GM12878 (cell line): ENCODE data around the gene ATP10A. TPM values are rescaled to one million over a fixed set of nuclear protein-coding genes. Genes with fewer than 3 reads are reported as not detected.

Experiments
- ATAC-seq: fragments of 200-7000 bp; cut with Tn5 transposase; 3 replicates; pipeline ENCODE4 v1.9.1; 2020; ENCODE audit warnings: mild to moderate bottlenecking, moderate library complexity
- BruUV-seq: library from RNA; stranded (reverse); fragments of 400-500 nt; replicated peaks from 2 replicates; lab custom pipeline; 2021; lab: Mats Ljungman, UMichigan
- CTCF ChIA-PET: fragments of 300-600 bp; sonication (Branson Sonifier 250); formaldehyde crosslinking; extraction: SDS; loops from one replicate; lab custom pipeline; 2021; ENCODE audit warnings: inconsistent platforms; lab: Yijun Ruan, JAX
- POLR2A ChIA-PET: fragments of 350-600 bp; formaldehyde crosslinking; extraction: SDS; loops from one replicate; lab custom pipeline; 2021; ENCODE audit warnings: inconsistent platforms; lab: Charles Lee
- RAD21 ChIA-PET: fragments of 300-600 bp; sonication (Branson Sonifier 250); formaldehyde crosslinking; loops from one replicate; lab custom pipeline; 2023; ENCODE audit warnings: antibody characterized with exemption; ENCODE audit not compliant: unreplicated experiment; lab: Charles Lee
- SMC1A ChIA-PET: fragments of 300-600 bp; sonication (Branson Sonifier 250); formaldehyde crosslinking; loops from one replicate; lab custom pipeline; 2023; ENCODE audit not compliant: unreplicated experiment, uncharacterized antibody; lab: Charles Lee
- DNase-seq: peaks from one replicate; pipeline ENCODE4 v3.0.0-alpha.2; 2011; ENCODE audit warnings: low read depth, low spot score
- FAIRE-seq: peaks from 3 replicates; lab custom pipeline; 2011; peaks lifted over from hg19 to GRCh38; lab: Jason Lieb, UNC
- H2AFZ ChIP-seq: 2 replicates; pipeline ENCODE4 v1.6.0; 2011; ENCODE audit warnings: low read depth, low read length, control low read depth; ENCODE audit not compliant: control insufficient read depth
- H3K27ac ChIP-seq: 2 replicates; pipeline ENCODE4 v1.5.1; 2011; ENCODE audit warnings: control low read depth; ENCODE audit not compliant: control insufficient read depth, insufficient read depth
- H3K27me3 ChIP-seq, 2 experiments: replicated peaks in 1 of 2; 2 replicates each; pipeline versions ENCODE4 v1.6.0 to v1.6.1; 2011; ENCODE audit warnings: low read length in 1 of 2; ENCODE audit not compliant: control insufficient read depth in 2 of 2, insufficient read depth in 2 of 2
- H3K36me3 ChIP-seq, 2 experiments: 2 replicates each; pipeline ENCODE4 v1.5.1; 2011; ENCODE audit warnings: low read length in 1 of 2; ENCODE audit not compliant: control insufficient read depth in 2 of 2, insufficient read depth in 2 of 2
- H3K4me1 ChIP-seq: 2 replicates; pipeline ENCODE4 v1.6.1; 2011; ENCODE audit warnings: mild to moderate bottlenecking, low read length, moderate library complexity, mixed read lengths; ENCODE audit not compliant: control insufficient read depth, insufficient read depth
- H3K4me2 ChIP-seq: 2 replicates; pipeline ENCODE4 v1.6.0; 2011; ENCODE audit warnings: control low read depth; ENCODE audit not compliant: control insufficient read depth, insufficient read depth
- H3K4me3 ChIP-seq: fragments of 200-600 bp; sonication (generic); 2 replicates; pipeline ENCODE4 v1.5.1; 2016
- H3K79me2 ChIP-seq: 2 replicates; pipeline ENCODE4 v1.6.0; 2011; ENCODE audit warnings: low read length; ENCODE audit not compliant: control insufficient read depth, insufficient read depth
- H3K9ac ChIP-seq: 2 replicates; pipeline ENCODE4 v1.8.0; 2011; ENCODE audit warnings: low read length, control low read depth, mixed read lengths; ENCODE audit not compliant: control insufficient read depth, insufficient read depth
- H3K9me3 ChIP-seq: replicated peaks from 3 replicates; pipeline ENCODE4 v1.5.1; 2011; ENCODE audit warnings: mild to moderate bottlenecking, low read length; ENCODE audit not compliant: control insufficient read depth, insufficient read depth
- H4K20me1 ChIP-seq: 2 replicates; pipeline ENCODE4 v1.6.0; 2011; ENCODE audit not compliant: control insufficient read depth, insufficient read depth
- BCL11A ChIP-seq: IDR thresholded peaks from 2 replicates; pipeline ENCODE4 v1.6.1; 2011; ENCODE audit warnings: low read depth, low read length
- BCL3 ChIP-seq: IDR thresholded peaks from 2 replicates; pipeline ENCODE4 v1.6.1; 2011; ENCODE audit warnings: borderline replicate concordance, low read depth, mild to moderate bottlenecking, moderate library complexity, low read length; ENCODE audit not compliant: insufficient read depth, poor library complexity, severe bottlenecking
- E2F8 ChIP-seq: fragments of 450-650 bp; IDR thresholded peaks from 2 replicates; pipeline ENCODE4 v1.6.1; 2018; ENCODE audit warnings: mild to moderate bottlenecking, low read depth, moderate library complexity; ENCODE audit not compliant: partially characterized antibody
- GABPA ChIP-seq: IDR thresholded peaks from 2 replicates; pipeline ENCODE4 v1.6.1; 2014; ENCODE audit warnings: antibody characterized with exemption, low read depth, mild to moderate bottlenecking, inconsistent platforms
- HDGF ChIP-seq: fragments of 450-650 bp; IDR thresholded peaks from 2 replicates; pipeline ENCODE4 v1.6.1; 2016; ENCODE audit warnings: antibody characterized with exemption
- IKZF2 ChIP-seq, 2 experiments: fragments of 450-650 bp; IDR thresholded peaks; 2 replicates each; pipeline ENCODE4 v1.6.1; 2017; ENCODE audit warnings: mild to moderate bottlenecking in 2 of 2, moderate library complexity in 2 of 2
- KDM1A ChIP-seq: fragments of 200-600 bp; sonication (generic); IDR thresholded peaks from 2 replicates; pipeline ENCODE4 v1.6.1; 2016; ENCODE audit warnings: borderline replicate concordance
- KLF5 ChIP-seq: fragments of 450-650 bp; IDR thresholded peaks from 2 replicates; pipeline ENCODE4 v1.6.1; 2014; ENCODE audit warnings: mild to moderate bottlenecking; ENCODE audit not compliant: partially characterized antibody
- MEF2A ChIP-seq: IDR thresholded peaks from 2 replicates; pipeline ENCODE4 v1.6.1; 2011; ENCODE audit warnings: low read depth, mild to moderate bottlenecking, low read length, moderate library complexity; ENCODE audit not compliant: insufficient read depth
- NFYA ChIP-seq: IDR thresholded peaks from 2 replicates; pipeline ENCODE4 v1.6.1; 2011; ENCODE audit warnings: low read depth, mild to moderate bottlenecking, low read length, improper control_type of control experiment, borderline replicate concordance
- PAX8 ChIP-seq: fragments of 450-650 bp; IDR thresholded peaks from 2 replicates; pipeline ENCODE4 v1.6.1; 2017; ENCODE audit warnings: mild to moderate bottlenecking, moderate library complexity
- SIN3A ChIP-seq: IDR thresholded peaks from 2 replicates; pipeline ENCODE4 v1.6.1; 2012; ENCODE audit warnings: low read depth, low read length, improper control_type of control experiment
- SMARCA5 ChIP-seq: fragments of 450-650 bp; IDR thresholded peaks from 2 replicates; pipeline ENCODE4 v1.6.1; 2017; ENCODE audit warnings: mild to moderate bottlenecking
- ZNF217 ChIP-seq: fragments of 450-650 bp; IDR thresholded peaks from 2 replicates; pipeline ENCODE4 v1.6.1; 2017; ENCODE audit warnings: antibody characterized with exemption, mild to moderate bottlenecking
- WGBS: methylation state at CpG from one replicate; pipeline ENCODE4 v1.1.6; 2016; ENCODE audit warnings: low lambda C conversion rate; ENCODE audit not compliant: insufficient replicate concordance, insufficient coverage; ENCODE audit errors: missing lambda C conversion rate; 5-methylcytosine and 5-hydroxymethylcytosine counted together
- in situ Hi-C: fragments of 300-500 bp; cut with MboI; formaldehyde crosslinking; loops from 9 replicates; pipeline ENCODE4 v1.14.3; 2018; ENCODE audit warnings: mixed read lengths
- intact Hi-C: fragments of 100-400 bp; cut with micrococcal nuclease; formaldehyde crosslinking; loops from one replicate; pipeline ENCODE4 v1.14.2; 2022; ENCODE audit not compliant: unreplicated experiment
- polyA plus RNA-seq, 11 experiments: library from polyadenylated mRNA; depleted of rRNA in 4 of 11; unstranded in 6 of 11; stranded (reverse) in 5 of 11; fragments of >200 nt; fragmentation: Nextera tagmentation in 4 of 11; fragmentation: Illumina TruSeq in 1 of 11; extraction: Ambion mirVana in 4 of 11; extraction: Trizol in 1 of 11; gene quantifications; 1 replicate in 1 of 11; 2 replicates in 10 of 11; pipeline versions ENCODE4 v1.2.1 to v1.2.3, GENCODE V29; 2011 to 2016; ENCODE audit warnings: inconsistent platforms in 2 of 11, missing spikeins in 2 of 11, low read depth in 1 of 11
- total RNA-seq, 4 experiments: library from RNA; depleted of rRNA in 3 of 4; stranded (reverse); fragments of >200 nt in 3 of 4; fragmentation: Illumina TruSeq in 1 of 4; extraction: Trizol in 1 of 4; gene quantifications; 2 replicates each; pipeline versions ENCODE4 v1.2.1 to v1.2.3, GENCODE V29; 2013 to 2021

Gene ATP10A
- total and polyA plus RNA-seq, 10 of the 15 experiments (the other 5 are each of a cell fraction or from before 2014, with no cell fraction given), result 0.04 to 1.5 (median 0.31) TPM; not detected in 2

- ChIA-PET POLR2A (no interaction called here), RAD21 (no interaction called here), SMC1A (no interaction called here), CTCF (no interaction called here)
- TF ChIP-seq SIN3A, result no peak
- no peak for TF ChIP-seq NFYA
- TF ChIP-seq MEF2A, result no peak
- TF ChIP-seq ZNF217, result no peak
- no peak for TF ChIP-seq BCL3
- TF ChIP-seq GABPA, result no peak
- no TSS peak for BruUV-seq
- Histone ChIP-seq H3K4me2 (no peak overlapping the region), H3K27me3 (no peaks in the 10 kb centered on the region), H3K9me3 (no peaks in the 10 kb centered on the region; the same call in 2 of the 3 replicates), H3K9ac (no peak overlapping the region), H3K79me2 (no peaks in the 10 kb centered on the region), H4K20me1 (no peaks in the 10 kb centered on the region), H3K27ac (no peak overlapping the region), H3K4me1 (peaks cover 12% of the 10 kb centered on the region), H2AFZ (no peak overlapping the region), H3K4me3 (no peak overlapping the region), H3K36me3 (no peaks in the 10 kb centered on the region)
- ATAC-seq (no peak), DNase-seq (no peak), FAIRE-seq (no peak)
- in situ Hi-C loops, result no loop called here
- 53% methylated on average over 6 of the region's 8 CpGs for WGBS
- intact Hi-C loops, result no loop called here
Measured at GRCh38 chr15:25810154-25810553, 53.0 kb downstream of the ATP10A start.

- Histone ChIP-seq H3K9ac (no peak overlapping the region), H3K36me3 (no peaks in the 10 kb centered on the region), H3K79me2 (no peaks in the 10 kb centered on the region), H3K4me3 (no peak overlapping the region), H3K4me2 (no peak overlapping the region), H2AFZ (no peak overlapping the region), H3K4me1 (peaks cover 12% of the 10 kb centered on the region), H3K9me3 (no peaks in the 10 kb centered on the region; the same call in 2 of the 3 replicates), H4K20me1 (no peaks in the 10 kb centered on the region), H3K27me3 (no peaks in the 10 kb centered on the region), H3K27ac (no peak overlapping the region)
- FAIRE-seq (no peak), DNase-seq (no peak), ATAC-seq (no peak)
- ChIA-PET CTCF (no interaction called here), SMC1A (no interaction called here), RAD21 (no interaction called here), POLR2A (no interaction called here)
- intact Hi-C loops (no loop called here), in situ Hi-C loops (no loop called here)
- WGBS, result 38% methylated on average over 6 of the region's 6 CpGs
- BruUV-seq, result no TSS peak
- TF ChIP-seq HDGF (no peak), BCL11A (no peak), PAX8 (no peak), KDM1A (no peak), SMARCA5 (no peak), IKZF2 (IDR thresholded peaks at IDR 0.05) (no peak), KLF5 (no peak), E2F8 (no peak)
Measured at GRCh38 chr15:25807063-25807462, 56.1 kb downstream of the ATP10A start.
